ENCODE results near the gene CUL3. TPM values are rescaled to one million over a fixed set of nuclear protein-coding genes. Genes with fewer than 3 reads are reported as not detected.

Gene CUL3
- total and polyA plus RNA-seq, 2 of the 13 experiments (the other 11 are each of a cell fraction or from before 2014, with no cell fraction given): 33.2 to 62.3 TPM

DNA sequence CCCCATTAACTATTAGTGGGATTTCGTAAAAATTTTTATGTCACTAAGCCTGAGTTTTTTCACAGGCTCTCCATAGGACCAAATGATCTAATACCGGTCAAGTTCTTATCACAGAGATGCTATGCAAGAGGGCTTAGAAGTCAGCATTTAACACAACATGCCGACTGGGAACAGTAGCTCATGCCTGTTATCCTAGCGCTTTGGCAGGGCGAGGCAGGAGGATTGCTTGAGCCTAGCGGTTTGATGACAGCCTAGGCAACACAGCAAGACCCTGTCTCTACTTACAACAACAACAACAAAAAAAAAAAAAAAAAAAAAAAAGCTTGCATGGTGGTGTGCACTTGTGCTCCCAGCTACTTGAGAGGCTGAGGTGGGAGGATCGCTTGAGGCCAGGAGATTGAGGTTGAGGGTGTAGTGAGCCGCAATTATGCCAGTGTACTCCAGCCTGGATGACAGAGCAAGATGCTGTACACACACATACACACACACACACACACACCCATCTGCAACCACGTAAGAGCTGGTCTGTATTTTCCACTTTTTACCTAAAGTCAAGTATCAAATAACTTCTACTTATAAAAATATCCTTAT lies 115.7 kb downstream of the CUL3 start:
- H3K4me3 ChIP-seq (replicated peaks in 1 of 3; ENCODE audit: insufficient read depth in 1 of 3, low read depth in 2 of 3, low read length in 3 of 3): no peak overlapping the region
- H2AFZ ChIP-seq (ENCODE audit: low read length): no peak overlapping the region
- no peaks in the 10 kb centered on the region for H3K79me2 ChIP-seq (ENCODE audit: insufficient read depth, low read length)
- WGBS (ENCODE audit: low lambda C conversion rate): 80% methylated on average over 9 of the region's 9 CpGs
- H3K27me3 ChIP-seq (ENCODE audit: control insufficient read depth in 1 of 2, insufficient read depth in 2 of 2, low read length in 2 of 2): no peaks in the 10 kb centered on the region
- DNase-seq (ENCODE audit: low spot score) (no peak), ATAC-seq (peak; percentile 26; the same call in 2 of the 3 replicates), FAIRE-seq (no peak)
- no peak overlapping the region for H3K4me2 ChIP-seq (ENCODE audit: low read depth, low read length)
- H3K9me3 ChIP-seq (ENCODE audit: low read length): no peaks in the 10 kb centered on the region
- no peaks in the 10 kb centered on the region for H4K20me1 ChIP-seq (ENCODE audit: insufficient read depth, low read length)
- peaks cover 0 to 12% of the 10 kb centered on the region in 2 experiments; a peak in 4 of 5 replicates for H3K36me3 ChIP-seq (replicated peaks in 1 of 2; ENCODE audit: control insufficient read depth in 1 of 2, insufficient read depth in 2 of 2, low read length in 2 of 2)
- no peaks in the 10 kb centered on the region for H3K4me1 ChIP-seq (ENCODE audit: insufficient read depth, low read length)
- BruUV-seq (replicated peaks): no TSS peak
- H3K27ac ChIP-seq (ENCODE audit: extremely low read length, insufficient read depth, low read length): no peak overlapping the region
- intact Hi-C loops (cut with micrococcal nuclease; ENCODE audit: unreplicated experiment): no loop called here
- H3K9ac ChIP-seq (ENCODE audit: insufficient read depth, low read depth, low read length): no peak overlapping the region
- in situ Hi-C loops (cut with HindIII; ENCODE audit: extremely low pct_ligation_motif_present, low pct_unique_long_range_greater_than_20kb): no loop called here
- TF ChIP-seq, protein P1, sequence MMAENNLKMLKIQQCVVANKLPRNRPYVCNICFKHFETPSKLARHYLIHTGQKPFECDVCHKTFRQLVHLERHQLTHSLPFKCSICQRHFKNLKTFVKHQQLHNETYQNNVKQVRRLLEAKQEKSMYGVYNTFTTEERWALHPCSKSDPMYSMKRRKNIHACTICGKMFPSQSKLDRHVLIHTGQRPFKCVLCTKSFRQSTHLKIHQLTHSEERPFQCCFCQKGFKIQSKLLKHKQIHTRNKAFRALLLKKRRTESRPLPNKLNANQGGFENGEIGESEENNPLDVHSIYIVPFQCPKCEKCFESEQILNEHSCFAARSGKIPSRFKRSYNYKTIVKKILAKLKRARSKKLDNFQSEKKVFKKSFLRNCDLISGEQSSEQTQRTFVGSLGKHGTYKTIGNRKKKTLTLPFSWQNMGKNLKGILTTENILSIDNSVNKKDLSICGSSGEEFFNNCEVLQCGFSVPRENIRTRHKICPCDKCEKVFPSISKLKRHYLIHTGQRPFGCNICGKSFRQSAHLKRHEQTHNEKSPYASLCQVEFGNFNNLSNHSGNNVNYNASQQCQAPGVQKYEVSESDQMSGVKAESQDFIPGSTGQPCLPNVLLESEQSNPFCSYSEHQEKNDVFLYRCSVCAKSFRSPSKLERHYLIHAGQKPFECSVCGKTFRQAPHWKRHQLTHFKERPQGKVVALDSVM (CRISPR knock-in tag; IDR thresholded peaks at IDR 0.05): 0 out of 2 replicates have a peak, but pooled peaks have one; percentile 15
- TF ChIP-seq, protein P2, sequence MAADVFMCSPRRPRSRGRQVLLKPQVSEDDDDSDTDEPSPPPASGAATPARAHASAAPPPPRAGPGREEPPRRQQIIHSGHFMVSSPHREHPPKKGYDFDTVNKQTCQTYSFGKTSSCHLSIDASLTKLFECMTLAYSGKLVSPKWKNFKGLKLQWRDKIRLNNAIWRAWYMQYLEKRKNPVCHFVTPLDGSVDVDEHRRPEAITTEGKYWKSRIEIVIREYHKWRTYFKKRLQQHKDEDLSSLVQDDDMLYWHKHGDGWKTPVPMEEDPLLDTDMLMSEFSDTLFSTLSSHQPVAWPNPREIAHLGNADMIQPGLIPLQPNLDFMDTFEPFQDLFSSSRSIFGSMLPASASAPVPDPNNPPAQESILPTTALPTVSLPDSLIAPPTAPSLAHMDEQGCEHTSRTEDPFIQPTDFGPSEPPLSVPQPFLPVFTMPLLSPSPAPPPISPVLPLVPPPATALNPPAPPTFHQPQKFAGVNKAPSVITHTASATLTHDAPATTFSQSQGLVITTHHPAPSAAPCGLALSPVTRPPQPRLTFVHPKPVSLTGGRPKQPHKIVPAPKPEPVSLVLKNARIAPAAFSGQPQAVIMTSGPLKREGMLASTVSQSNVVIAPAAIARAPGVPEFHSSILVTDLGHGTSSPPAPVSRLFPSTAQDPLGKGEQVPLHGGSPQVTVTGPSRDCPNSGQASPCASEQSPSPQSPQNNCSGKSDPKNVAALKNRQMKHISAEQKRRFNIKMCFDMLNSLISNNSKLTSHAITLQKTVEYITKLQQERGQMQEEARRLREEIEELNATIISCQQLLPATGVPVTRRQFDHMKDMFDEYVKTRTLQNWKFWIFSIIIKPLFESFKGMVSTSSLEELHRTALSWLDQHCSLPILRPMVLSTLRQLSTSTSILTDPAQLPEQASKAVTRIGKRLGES (CRISPR knock-in tag; IDR thresholded peaks at IDR 0.05; ENCODE audit: borderline replicate concordance): no peak
- TF ChIP-seq POLR2AphosphoS5 (IDR thresholded peaks at IDR 0.05; ENCODE audit: low read depth, low read length) (peak; percentile 24; the same call in 1 of the 2 replicates), RBM22 (optimal IDR thresholded peaks at IDR 0.05; ENCODE audit: low read length) (peak; percentile 89), POLR2G (IDR thresholded peaks at IDR 0.05; ENCODE audit: low read depth, low read length) (0 out of 2 replicates have a peak, but pooled peaks have one; percentile 29)
- ChIA-PET CTCF (ENCODE audit: low intra/inter-chr PET ratio, low total read pairs) (no interaction called here), POLR2A (interaction anchor here (1.7 kb wide), 1 partner anchor 16 kb away, joined by 4 read pairs; no protein-coding TSS in a partner anchor)
